Tibial artery (tissue), 4 donors: ENCODE results near the gene STARD5.

Experiments used
- DNase-seq, 2 donors: peaks; one replicate each; pipeline ENCODE4 v3.0.0-alpha.2; 2019
- H3K27ac ChIP-seq, 2 donors: fragments of 200-600 bp; sonication (generic) in 1 of 2; 1 replicate in 1 of 2; 2 replicates in 1 of 2; pipeline ENCODE4 v1.5.1; 2018 to 2019; ENCODE audit warnings: mild to moderate bottlenecking in 1 of 2
- H3K27me3 ChIP-seq, 2 donors: fragments of 200-600 bp; sonication (generic) in 1 of 2; one replicate each; pipeline versions ENCODE4 v1.5.1 to v1.6.0; 2016 to 2019
- H3K36me3 ChIP-seq, 3 donors: fragments of 200-600 bp; sonication (generic) in 2 of 3; one replicate each; pipeline ENCODE4 v1.5.1; 2016 to 2019; ENCODE audit warnings: mild to moderate bottlenecking in 2 of 3
- H3K4me1 ChIP-seq, 4 donors: fragments of 200-600 bp; sonication (generic) in 2 of 4; 1 replicate in 3 of 4; 2 replicates in 1 of 4; pipeline ENCODE4 v1.5.1; 2016 to 2019
- H3K4me3 ChIP-seq, 2 donors: fragments of 200-600 bp; sonication (generic) in 1 of 2; 1 replicate in 1 of 2; 2 replicates in 1 of 2; pipeline ENCODE4 v1.5.1; 2018 to 2019; ENCODE audit warnings: mild to moderate bottlenecking in 2 of 2
- H3K9me3 ChIP-seq, 3 donors: fragments of 200-600 bp; sonication (generic) in 1 of 3; one replicate each; pipeline ENCODE4 v1.5.1; 2016 to 2019
- intact Hi-C: fragments of 100-400 bp; cut with DNase I; formaldehyde crosslinking; loops from one replicate; pipeline ENCODE4 v1.15.0; 2023; ENCODE audit warnings: low total_unique reads
- TF ChIP-seq, protein P1 (sequence below), 2 experiments: fragments of 200-600 bp in 1 of 2; fragments of 450-650 bp in 1 of 2; IDR thresholded peaks; one replicate each; pipeline ENCODE4 v1.5.1; 2017 to 2019; ENCODE audit warnings: antibody characterized with exemption in 2 of 2, mild to moderate bottlenecking in 1 of 2, moderate library complexity in 1 of 2

STARD5 gene

DNA sequence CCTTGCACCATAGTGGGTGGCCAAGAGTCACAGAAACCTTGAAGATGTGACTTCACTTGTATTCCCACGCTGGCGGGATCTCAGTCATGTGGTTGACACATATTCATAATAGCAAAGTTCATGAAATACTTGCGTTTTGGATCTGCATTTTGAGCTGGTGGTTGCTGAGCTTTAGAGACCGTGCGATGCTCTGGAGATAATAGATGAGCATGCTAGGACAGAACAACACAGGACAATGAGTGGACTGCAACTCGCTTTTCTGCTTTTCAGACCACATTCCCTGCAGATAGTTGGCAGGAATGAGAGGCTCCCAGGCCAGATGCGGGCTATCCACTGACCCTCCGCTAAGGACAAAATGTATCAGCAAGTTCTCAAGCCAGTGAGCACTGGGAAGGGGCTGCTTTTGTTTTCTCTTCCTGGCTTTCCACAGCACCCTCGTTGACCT lies 13.8 kb upstream of the STARD5 start:
- H3K36me3 ChIP-seq: no peaks in the 10 kb centered on the region
- DNase-seq: no peak
- TF ChIP-seq, protein P1, sequence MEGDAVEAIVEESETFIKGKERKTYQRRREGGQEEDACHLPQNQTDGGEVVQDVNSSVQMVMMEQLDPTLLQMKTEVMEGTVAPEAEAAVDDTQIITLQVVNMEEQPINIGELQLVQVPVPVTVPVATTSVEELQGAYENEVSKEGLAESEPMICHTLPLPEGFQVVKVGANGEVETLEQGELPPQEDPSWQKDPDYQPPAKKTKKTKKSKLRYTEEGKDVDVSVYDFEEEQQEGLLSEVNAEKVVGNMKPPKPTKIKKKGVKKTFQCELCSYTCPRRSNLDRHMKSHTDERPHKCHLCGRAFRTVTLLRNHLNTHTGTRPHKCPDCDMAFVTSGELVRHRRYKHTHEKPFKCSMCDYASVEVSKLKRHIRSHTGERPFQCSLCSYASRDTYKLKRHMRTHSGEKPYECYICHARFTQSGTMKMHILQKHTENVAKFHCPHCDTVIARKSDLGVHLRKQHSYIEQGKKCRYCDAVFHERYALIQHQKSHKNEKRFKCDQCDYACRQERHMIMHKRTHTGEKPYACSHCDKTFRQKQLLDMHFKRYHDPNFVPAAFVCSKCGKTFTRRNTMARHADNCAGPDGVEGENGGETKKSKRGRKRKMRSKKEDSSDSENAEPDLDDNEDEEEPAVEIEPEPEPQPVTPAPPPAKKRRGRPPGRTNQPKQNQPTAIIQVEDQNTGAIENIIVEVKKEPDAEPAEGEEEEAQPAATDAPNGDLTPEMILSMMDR (IDR thresholded peaks at IDR 0.05): no peak
- no peaks in the 10 kb centered on the region for H3K27me3 ChIP-seq
- H3K4me1 ChIP-seq: peaks cover 0 to 30% (median 21%) of the 10 kb centered on the region in 4 donors
- no peaks in the 10 kb centered on the region for H3K9me3 ChIP-seq
- intact Hi-C loops: no loop called here
- peak overlapping the region; percentile 60 to 67 for H3K27ac ChIP-seq
- no peak overlapping the region for H3K4me3 ChIP-seq

DNA sequence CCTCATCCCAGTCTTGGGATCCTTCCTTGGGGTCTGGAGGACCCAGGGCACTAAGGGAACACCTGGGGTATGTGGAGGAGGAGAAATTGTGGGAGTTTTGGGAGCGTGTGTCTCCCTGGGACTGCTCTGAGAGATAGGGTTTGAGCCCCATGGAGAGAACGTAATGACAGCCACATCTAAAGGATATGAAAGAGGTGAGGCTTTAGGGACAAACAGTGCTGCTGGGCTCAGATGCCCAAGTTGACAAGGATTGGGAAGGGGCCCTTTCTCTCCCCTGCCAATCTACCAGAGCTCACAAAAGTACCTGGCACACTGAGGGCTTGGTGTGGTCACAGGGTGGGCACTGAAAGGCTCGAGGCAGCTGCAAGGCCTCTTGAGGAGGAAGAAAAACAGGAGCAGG lies 13.3 kb upstream of the STARD5 start:
- no peaks in the 10 kb centered on the region for H3K27me3 ChIP-seq
- H3K36me3 ChIP-seq: no peaks in the 10 kb centered on the region
- DNase-seq: no peak
- H3K4me3 ChIP-seq: no peak overlapping the region
- H3K9me3 ChIP-seq: no peaks in the 10 kb centered on the region
- TF ChIP-seq, protein P1 (IDR thresholded peaks at IDR 0.05): no peak
- peak overlapping the region; percentile 23 to 60 for H3K27ac ChIP-seq
- intact Hi-C loops: no loop called here
- H3K4me1 ChIP-seq: peaks cover 0 to 30% (median 21%) of the 10 kb centered on the region in 4 donors

- Histone ChIP-seq H3K36me3 (no peaks in the 10 kb centered on the region), H3K27me3 (no peaks in the 10 kb centered on the region), H3K9me3 (no peaks in the 10 kb centered on the region), H3K4me1 (peaks cover 0 to 30% (median 21%) of the 10 kb centered on the region in 4 donors), H3K4me3 (no peak overlapping the region), H3K27ac (peak overlapping the region in 1 of 2 donors; percentile 60)
- no peak for DNase-seq
- intact Hi-C loops: no loop called here
- TF ChIP-seq, protein P1 (IDR thresholded peaks at IDR 0.05): no peak
These were observed 12.6 kb upstream of the STARD5 start for GRCh38 chr15:81336568-81336967.

GRCh38 chr15:81335631-81336030 lies 11.7 kb upstream of the STARD5 start:
- DNase-seq: no peak
- no peak overlapping the region for H3K4me3 ChIP-seq
- TF ChIP-seq, protein P1 (IDR thresholded peaks at IDR 0.05): no peak
- H3K27ac ChIP-seq: no peak overlapping the region
- H3K27me3 ChIP-seq: no peaks in the 10 kb centered on the region
- intact Hi-C loops: no loop called here
- no peaks in the 10 kb centered on the region for H3K9me3 ChIP-seq
- peaks cover 0 to 30% (median 21%) of the 10 kb centered on the region in 4 donors for H3K4me1 ChIP-seq
- no peaks in the 10 kb centered on the region for H3K36me3 ChIP-seq

- intact Hi-C loops: no loop called here
- Histone ChIP-seq H3K27me3 (no peaks in the 10 kb centered on the region), H3K27ac (no peak overlapping the region), H3K4me1 (peaks cover 0 to 30% (median 21%) of the 10 kb centered on the region in 4 donors), H3K4me3 (no peak overlapping the region), H3K36me3 (no peaks in the 10 kb centered on the region), H3K9me3 (no peaks in the 10 kb centered on the region)
- no peak for DNase-seq
- TF ChIP-seq, protein P1 (IDR thresholded peaks at IDR 0.05): no peak
These were observed 11.0 kb upstream of the STARD5 start for GRCh38 chr15:81334768-81335435.
